Activated gamma-delta T cell (primary cell): ENCODE measurements around the gene OPTC.
"Not testable (repeated sequence)": the region's sequence is repeated elsewhere in the genome, so short reads cannot be mapped to it uniquely, and the experiment has no call there.

ENCODE experiments used
- DNase-seq: peaks from one replicate; lab custom pipeline; 2025; lab: John Stamatoyannopoulos, UW

OPTC gene

DNA sequence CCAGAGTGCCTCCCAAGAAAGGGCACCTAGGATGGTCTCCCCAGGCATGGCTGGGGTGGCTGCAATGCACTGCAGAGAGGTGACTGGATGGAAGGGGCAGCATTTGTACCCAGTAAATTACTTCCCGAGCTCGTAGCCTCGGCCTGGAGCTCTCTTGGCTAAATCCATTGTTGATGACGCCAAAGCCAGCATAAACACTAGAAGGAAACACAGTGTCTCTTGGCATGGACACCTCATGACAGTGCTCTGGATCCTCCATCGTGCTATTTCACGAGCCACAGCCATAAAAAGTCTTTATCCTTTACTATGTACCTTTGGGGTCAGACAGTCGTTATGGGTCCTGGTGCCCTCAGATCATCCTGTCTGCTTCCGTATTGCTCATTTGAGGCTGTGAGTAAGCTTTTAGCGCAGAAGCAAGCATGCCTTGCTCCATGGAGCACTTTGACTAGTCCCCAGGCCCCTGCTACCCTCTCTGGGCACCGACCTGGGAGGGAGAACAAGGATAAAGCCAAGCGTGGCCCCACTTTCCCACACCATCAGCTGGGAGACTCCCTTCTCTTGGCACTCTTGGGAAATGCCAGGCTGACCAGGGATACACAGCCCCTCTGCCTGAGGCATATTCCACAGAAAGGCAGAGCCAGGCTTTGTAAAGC lies 28.7 kb upstream of the OPTC start:
- no peak for DNase-seq

GRCh38 chr1:203465948-203466347 lies 28.0 kb upstream of the OPTC start:
- DNase-seq: no peak

DNA sequence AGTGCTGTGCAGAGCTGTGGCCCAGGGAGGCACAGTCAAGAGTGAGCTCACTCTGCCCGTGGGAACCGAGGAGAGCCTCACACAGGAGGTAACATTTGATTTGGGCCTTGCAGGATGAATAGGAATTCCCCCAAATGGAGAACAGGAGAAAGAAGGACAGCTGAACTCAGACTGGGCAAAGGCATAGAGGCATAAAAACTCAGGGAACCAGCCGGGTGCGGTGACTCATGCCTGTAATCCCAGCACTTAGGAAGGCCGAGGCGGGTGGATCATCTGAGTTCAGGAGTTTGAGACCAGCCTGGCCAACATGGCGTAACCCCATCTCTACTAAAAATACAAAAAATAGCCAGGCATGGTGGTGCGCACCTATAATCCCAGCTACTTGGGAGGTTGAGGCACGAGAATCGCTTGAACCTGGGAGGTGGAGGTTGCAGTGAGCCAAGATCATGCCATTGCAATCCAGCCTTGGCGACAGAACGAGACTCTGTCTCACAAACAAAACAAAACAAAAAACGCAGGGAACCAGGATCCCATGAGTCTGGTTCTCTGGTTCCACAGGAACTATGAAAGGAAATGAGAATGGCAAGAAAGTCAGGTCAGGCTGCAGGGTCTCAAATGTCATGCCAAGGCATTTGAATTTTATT lies 26.9 kb upstream of the OPTC start:
- not testable (repeated sequence) for DNase-seq

GRCh38 chr1:203467550-203467921 lies 26.4 kb upstream of the OPTC start:
- no peak for DNase-seq

DNA sequence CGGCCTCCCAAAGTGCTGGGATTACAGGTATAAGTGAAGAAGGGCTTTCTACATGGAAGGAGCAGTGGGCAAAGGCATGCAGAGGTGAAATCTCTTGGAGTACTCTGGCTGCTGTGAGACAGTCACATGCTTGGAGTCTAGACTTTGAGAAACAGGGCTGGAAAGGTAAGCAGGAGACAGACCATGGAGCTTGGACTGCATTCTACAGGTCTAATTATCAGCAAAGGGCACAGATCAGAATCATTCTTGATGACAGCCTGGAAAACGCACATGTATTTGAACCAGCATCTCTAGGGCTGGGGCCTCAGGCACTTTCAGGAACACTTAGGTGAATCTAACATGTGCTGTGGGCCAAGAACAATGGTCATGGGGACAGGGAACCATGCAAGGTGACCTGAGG lies 25.6 kb upstream of the OPTC start:
- DNase-seq: no peak

DNA sequence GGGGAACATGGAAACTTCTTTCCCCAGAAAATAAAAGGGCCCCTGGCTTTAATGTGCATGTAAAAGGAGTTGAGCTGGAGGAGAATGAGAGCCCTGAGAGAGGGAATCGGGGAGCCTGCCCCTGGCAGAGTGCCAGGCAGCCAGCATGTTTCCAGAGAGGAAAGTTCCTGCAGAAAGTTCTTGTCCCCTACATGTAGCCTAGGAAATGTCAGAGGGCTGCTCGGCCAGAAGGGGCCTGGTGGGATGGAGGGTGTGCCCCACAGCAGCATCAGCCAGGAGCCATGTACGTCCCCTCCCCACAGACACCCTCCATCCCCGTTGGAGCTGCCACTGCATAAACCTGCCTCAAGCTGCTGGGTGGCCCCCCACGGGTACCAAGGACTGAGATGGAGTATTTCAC lies 23.7 kb upstream of the OPTC start:
- no peak for DNase-seq

- DNase-seq: no peak
Measured at GRCh38 chr1:203471841-203472240, 22.1 kb upstream of the OPTC start.

DNA sequence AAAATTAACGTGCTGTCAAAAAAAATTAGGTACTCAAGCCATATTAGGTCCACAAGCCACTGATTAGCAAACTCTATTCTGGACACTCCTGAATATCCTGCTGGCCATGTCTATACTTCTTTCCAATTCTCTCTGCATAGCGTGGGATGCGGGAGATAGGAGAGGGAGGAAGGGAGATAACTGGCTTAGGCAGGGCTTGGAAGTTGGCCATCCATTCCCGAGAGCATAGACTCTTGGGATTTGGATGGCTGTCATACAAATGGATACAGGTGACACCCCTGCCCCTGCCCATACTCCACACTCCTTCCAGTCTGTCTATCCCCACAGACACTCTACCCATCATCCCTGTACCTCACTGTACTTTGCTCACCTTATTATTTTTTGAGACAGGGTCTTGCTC lies 20.7 kb upstream of the OPTC start:
- DNase-seq: no peak

- DNase-seq: no peak
Measured at GRCh38 chr1:203473781-203474305, 20.1 kb upstream of the OPTC start.

GRCh38 chr1:203475012-203475981 lies 18.7 kb upstream of the OPTC start, which contains the start of gene PRELP:
Gene PRELP, plus strand, starts transcription at chr1:203475806. Its CDS starts 7,379 bp downstream, at chr1:203483185.
- no peak for DNase-seq

- no peak for DNase-seq
Measured at GRCh38 chr1:203476216-203476814, 17.6 kb upstream of the OPTC start.

- DNase-seq: no peak
Measured at GRCh38 chr1:203477748-203478147, 16.2 kb upstream of the OPTC start.

DNA sequence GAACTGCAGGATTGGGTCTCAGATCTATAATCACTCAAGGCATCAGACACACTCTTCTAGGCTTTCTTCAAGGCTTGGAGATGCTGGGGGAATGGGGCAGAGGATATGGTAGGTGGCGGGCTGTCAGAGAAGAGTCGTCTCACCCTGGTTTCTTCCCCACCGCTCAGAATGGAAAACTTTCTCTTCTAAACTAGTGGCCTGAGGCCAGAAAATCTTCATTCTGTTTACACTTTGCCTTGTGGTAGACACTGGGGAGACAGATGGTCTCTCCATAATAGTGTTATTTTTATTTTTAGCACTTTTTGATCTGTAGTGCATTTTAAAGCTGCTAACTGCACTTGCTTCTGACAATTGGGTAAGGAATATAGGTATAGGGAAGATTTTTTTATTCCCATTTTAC lies 15.7 kb upstream of the OPTC start:
- DNase-seq: no peak

GRCh38 chr1:203478986-203479385 lies 15.0 kb upstream of the OPTC start:
- no peak for DNase-seq

DNA sequence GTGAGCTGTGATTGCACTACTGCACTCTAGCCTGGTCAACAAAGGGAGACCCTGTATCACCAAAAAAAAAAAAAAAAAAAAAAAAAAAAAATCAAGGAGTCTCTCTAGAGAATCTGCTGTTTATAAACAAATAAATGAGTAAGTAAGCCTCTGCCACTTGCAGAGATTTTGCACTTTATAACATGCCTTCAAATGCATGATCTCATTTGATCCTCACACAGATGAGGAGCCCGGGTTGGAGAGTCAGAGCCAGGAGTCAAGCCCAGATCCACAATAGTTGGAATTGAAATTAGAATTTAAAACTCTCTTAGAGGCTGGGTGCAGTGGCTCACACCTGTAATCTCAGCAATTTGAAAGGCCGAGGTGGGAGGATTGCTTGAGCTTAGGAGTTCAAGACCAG lies 14.3 kb upstream of the OPTC start:
- no peak for DNase-seq

DNA sequence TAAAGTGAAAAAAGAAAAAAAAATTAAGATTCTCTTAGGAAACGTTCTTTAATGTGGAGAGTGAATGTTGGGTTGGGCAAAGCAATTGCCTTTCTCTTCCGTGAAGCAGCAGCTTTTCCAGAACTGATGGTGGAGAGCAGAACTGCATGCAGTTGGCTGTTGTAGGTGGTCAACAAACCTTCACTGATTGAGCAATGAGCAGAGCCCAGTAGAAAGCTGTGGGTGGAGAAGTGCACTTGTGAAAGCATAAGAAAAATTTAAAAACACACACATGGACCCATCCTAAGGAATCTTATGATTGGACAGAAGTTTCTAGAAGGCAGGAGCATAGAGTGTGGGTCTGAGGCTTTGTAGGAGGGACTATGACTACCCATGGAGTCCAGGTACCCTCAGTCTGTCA lies 13.9 kb upstream of the OPTC start:
- no peak for DNase-seq

DNA sequence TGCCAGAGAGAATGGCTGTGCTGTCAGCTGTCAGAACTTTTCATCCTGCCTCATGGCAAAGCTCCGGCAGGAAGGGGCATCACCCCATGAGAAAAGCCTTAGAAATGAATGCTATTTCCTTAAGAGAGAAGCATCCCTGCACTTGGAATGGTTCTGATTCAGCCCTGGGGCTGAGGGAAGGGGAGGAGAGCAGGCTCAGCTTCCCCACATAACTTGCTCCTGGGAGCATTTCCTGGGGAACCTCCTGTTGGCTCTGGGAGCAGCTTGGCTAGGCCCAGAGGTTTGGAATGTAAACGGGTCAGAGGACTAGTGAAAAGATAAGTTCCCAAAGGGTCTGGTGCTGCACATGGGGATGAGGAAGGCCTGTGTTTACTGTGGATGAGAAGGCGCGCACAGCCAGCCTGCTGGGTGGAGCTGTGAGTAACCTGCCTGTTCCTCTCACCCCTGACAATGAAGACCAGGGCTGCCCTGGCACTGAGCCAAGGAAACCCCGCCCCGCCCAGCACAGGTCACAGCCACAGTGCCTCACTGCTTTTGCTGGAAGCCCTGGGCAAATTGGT lies 13.3 kb upstream of the OPTC start:
- DNase-seq: no peak

DNA sequence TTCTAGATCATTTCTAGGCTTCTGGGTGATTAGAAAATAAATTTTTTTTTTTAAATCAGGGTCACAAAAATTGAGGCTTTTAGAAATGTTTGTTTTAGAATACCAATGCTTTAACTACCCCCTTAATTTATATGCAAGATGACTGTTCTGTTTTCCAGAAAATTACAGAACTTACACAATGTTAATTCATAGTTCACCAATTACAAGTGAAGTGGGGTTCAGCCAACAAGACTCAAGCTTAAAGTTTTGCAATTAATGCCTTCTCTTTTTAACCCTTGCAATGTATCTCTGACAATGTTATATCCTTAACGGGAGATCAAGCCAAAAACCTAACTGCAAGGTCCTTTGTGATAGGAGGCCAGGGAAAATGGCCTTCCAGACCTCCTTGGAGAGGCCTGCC lies 12.8 kb upstream of the OPTC start:
- DNase-seq: no peak

GRCh38 chr1:203486618-203487370 lies 7.2 kb upstream of the OPTC start:
- no peak for DNase-seq

DNA sequence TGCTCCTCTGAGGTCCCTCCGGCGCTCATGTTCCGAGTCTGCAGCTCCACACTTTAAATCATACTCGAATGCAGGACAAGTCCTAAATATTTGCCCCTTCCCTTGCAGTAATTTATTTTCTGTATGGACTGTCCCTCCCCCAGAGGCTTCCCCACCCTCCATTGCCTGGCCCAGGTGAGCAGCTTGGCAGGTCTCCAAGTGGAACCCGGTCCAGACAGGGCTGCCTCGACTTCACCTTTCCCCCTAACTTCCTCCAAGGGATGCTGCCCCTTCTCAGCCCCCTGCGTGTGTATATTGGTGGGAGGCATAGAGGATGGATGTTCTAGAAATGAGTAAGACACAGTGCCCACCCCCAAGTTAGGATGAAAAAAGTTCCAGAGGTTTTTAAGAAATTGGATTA lies 5.4 kb upstream of the OPTC start:
- DNase-seq: no peak

GRCh38 chr1:203490607-203491006 lies 3.3 kb upstream of the OPTC start:
- DNase-seq: no peak
